WI38 (cell line): ENCODE results near the gene B4GALT6.

Experiments used
- H3K4me3 ChIP-seq: 2 replicates; pipeline ENCODE4 v1.5.1; 2011; ENCODE audit warnings: low read depth, mild to moderate bottlenecking, control low read depth, low read length
- TF ChIP-seq, protein P1 (sequence below): IDR thresholded peaks from 2 replicates; pipeline ENCODE4 v1.5.1; 2012; ENCODE audit warnings: low read depth, mild to moderate bottlenecking, control low read depth, low read length

B4GALT6 gene

GRCh38 chr18:31702449-31702848 is 18.1 kb upstream of the B4GALT6 start:
- H3K4me3 ChIP-seq = no peak overlapping the region
- TF ChIP-seq, protein P1, sequence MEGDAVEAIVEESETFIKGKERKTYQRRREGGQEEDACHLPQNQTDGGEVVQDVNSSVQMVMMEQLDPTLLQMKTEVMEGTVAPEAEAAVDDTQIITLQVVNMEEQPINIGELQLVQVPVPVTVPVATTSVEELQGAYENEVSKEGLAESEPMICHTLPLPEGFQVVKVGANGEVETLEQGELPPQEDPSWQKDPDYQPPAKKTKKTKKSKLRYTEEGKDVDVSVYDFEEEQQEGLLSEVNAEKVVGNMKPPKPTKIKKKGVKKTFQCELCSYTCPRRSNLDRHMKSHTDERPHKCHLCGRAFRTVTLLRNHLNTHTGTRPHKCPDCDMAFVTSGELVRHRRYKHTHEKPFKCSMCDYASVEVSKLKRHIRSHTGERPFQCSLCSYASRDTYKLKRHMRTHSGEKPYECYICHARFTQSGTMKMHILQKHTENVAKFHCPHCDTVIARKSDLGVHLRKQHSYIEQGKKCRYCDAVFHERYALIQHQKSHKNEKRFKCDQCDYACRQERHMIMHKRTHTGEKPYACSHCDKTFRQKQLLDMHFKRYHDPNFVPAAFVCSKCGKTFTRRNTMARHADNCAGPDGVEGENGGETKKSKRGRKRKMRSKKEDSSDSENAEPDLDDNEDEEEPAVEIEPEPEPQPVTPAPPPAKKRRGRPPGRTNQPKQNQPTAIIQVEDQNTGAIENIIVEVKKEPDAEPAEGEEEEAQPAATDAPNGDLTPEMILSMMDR = no peak

GRCh38 chr18:31701744-31702143 is 17.4 kb upstream of the B4GALT6 start:
- TF ChIP-seq, protein P1 = no peak
- H3K4me3 ChIP-seq = no peak overlapping the region

GRCh38 chr18:31700990-31701389 is 16.6 kb upstream of the B4GALT6 start:
- TF ChIP-seq, protein P1 = no peak
- H3K4me3 ChIP-seq = no peak overlapping the region

GRCh38 chr18:31697351-31698298 is 13.2 kb upstream of the B4GALT6 start:
- H3K4me3 ChIP-seq = no peak overlapping the region
- TF ChIP-seq, protein P1 = no peak

- no peak overlapping the region for H3K4me3 ChIP-seq
- TF ChIP-seq, protein P1 = no peak
Observed at GRCh38 chr18:31695989-31696388, 11.6 kb upstream of the B4GALT6 start.

GRCh38 chr18:31694297-31694696 is 9.9 kb upstream of the B4GALT6 start:
- TF ChIP-seq, protein P1 = no peak
- no peak overlapping the region for H3K4me3 ChIP-seq

- TF ChIP-seq, protein P1 = no peak
- H3K4me3 ChIP-seq = no peak overlapping the region
Observed at GRCh38 chr18:31688606-31689005, 4.2 kb upstream of the B4GALT6 start.
